Bronchial epithelial cell (primary cell): ENCODE measurements around the gene GRIK4. TPM values are rescaled to one million over a fixed set of nuclear protein-coding genes. Genes with fewer than 3 reads are reported as not detected.

Experiments
- DNase-seq: peaks from one replicate; pipeline ENCODE4 v3.0.0-alpha.2; 2010; ENCODE audit warnings: low read depth
- FAIRE-seq: peaks from 2 replicates; lab custom pipeline; 2011; peaks lifted over from hg19 to GRCh38; lab: Jason Lieb, UNC
- H3K27me3 ChIP-seq: 2 replicates; pipeline ENCODE4 v1.5.1; 2011; ENCODE audit warnings: low read length; ENCODE audit not compliant: control insufficient read depth, insufficient read depth
- H3K36me3 ChIP-seq: 2 replicates; pipeline ENCODE4 v1.5.1; 2011; ENCODE audit warnings: low read length; ENCODE audit not compliant: control insufficient read depth, insufficient read depth
- H3K4me3 ChIP-seq: 2 replicates; pipeline ENCODE4 v1.5.1; 2011; ENCODE audit warnings: mild to moderate bottlenecking, low read depth, low read length, control low read depth
- CTCF ChIP-seq: IDR thresholded peaks from 2 replicates; pipeline ENCODE4 v1.5.1; 2011; ENCODE audit warnings: mild to moderate bottlenecking, moderate library complexity, low read length, control low read depth, inconsistent platforms; ENCODE audit not compliant: insufficient read depth, severe bottlenecking
- total RNA-seq: library from RNA; depleted of rRNA; stranded (reverse); fragments of >200 nt; gene quantifications from 2 replicates; pipeline ENCODE4 v1.2.1, GENCODE V29; 2014

Gene GRIK4
- total RNA-seq, 1 donor from 2014 or later = not detected

- no peak overlapping the region for H3K4me3 ChIP-seq
- peaks cover 2% of the 10 kb centered on the region for H3K27me3 ChIP-seq
- no peak for DNase-seq
- TF ChIP-seq CTCF = no peak
- no peak for FAIRE-seq
- no peaks in the 10 kb centered on the region for H3K36me3 ChIP-seq
These were observed 17.7 kb downstream of the GRIK4 start for GRCh38 chr11:120529214-120529613.

GRCh38 chr11:120529911-120530310, 18.4 kb downstream of the GRIK4 start:
- Histone ChIP-seq H3K36me3 (no peaks in the 10 kb centered on the region), H3K27me3 (peaks cover 3% of the 10 kb centered on the region), H3K4me3 (no peak overlapping the region)
- no peak for TF ChIP-seq CTCF
- FAIRE-seq = no peak
- DNase-seq = no peak

GRCh38 chr11:120532082-120532831, 20.7 kb downstream of the GRIK4 start:
- no peak for DNase-seq
- Histone ChIP-seq H3K36me3 (no peaks in the 10 kb centered on the region), H3K27me3 (peaks cover 3% of the 10 kb centered on the region), H3K4me3 (no peak overlapping the region)
- no peak for FAIRE-seq
- no peak for TF ChIP-seq CTCF

GRCh38 chr11:120532832-120533196, 21.3 kb downstream of the GRIK4 start:
- H3K27me3 ChIP-seq = peaks cover 3% of the 10 kb centered on the region
- no peak for TF ChIP-seq CTCF
- DNase-seq = no peak
- FAIRE-seq = no peak
- no peak overlapping the region for H3K4me3 ChIP-seq
- no peaks in the 10 kb centered on the region for H3K36me3 ChIP-seq

GRCh38 chr11:120536091-120536796, 24.7 kb downstream of the GRIK4 start:
- TF ChIP-seq CTCF = no peak
- FAIRE-seq = peak; percentile 13
- H3K27me3 ChIP-seq = peaks cover 3% of the 10 kb centered on the region
- no peak overlapping the region for H3K4me3 ChIP-seq
- no peak for DNase-seq
- H3K36me3 ChIP-seq = no peaks in the 10 kb centered on the region

- peak; percentile 84 for FAIRE-seq
- no peak for TF ChIP-seq CTCF
- H3K27me3 ChIP-seq = peaks cover 3% of the 10 kb centered on the region
These were observed 25.2 kb downstream of the GRIK4 start for GRCh38 chr11:120536797-120537169.

More at GRCh38 chr11:120536797-120537169, 25.2 kb downstream of the GRIK4 start:
- Histone ChIP-seq H3K4me3 (no peak overlapping the region), H3K36me3 (no peaks in the 10 kb centered on the region)
- DNase-seq = no peak
